Measurements from ENCODE around the gene BRWD1.

BRWD1 gene

DNA sequence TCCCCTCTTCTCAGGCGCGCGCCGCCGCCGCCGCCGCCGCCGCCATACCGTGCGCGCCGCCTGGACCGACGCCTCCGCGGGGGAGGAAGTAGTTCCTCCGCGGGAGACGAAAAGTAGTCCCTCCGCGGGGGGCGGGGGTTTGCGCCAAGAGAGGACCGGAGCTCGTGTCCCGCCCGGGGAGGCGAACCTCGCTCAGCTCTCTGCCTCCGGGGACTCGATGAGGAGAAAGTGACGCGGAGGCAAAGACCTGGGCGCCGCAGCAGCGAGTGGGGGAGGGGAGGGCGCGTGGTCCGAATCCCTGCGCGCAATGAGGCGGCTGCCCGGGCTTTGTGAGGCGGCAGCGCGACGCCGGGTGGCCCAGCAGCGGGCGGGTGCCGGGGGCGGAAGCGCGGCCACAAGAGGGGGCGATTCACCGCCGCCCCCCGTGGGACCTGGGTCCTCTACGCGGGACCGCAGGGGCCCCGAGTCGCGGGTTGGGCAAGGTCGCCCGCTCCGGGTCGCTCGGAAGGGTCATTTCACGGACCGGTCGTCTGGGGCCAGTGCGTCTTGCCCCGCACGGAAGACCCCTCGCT, at the start of gene BRWD1:
Gene BRWD1 (minus strand): TSS at position 62 of the 572 bp plus-strand sequence. CDS start 141 bp downstream, outside the sequence.
- peak; percentile 57 to 61 for DNase-seq (ENCODE audit: low read depth in 2 of 2)

DNA sequence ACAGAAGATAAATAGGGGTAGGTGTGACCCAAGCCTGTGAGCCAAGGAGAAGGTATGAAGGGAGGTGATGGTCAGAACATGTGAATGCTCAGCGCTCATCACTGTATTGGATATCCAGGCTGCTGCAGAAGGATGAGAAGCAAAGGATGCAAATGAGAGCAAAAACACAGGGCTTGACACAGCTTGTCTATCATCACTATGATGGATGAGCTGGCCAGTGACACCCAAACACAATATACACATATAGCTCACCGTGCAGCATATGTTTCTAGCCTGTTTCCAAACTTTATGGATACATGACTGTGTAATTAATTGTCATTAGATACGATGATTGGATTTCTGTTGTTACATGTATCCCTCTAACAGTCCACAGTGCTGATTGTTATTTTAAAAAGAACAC, 49.3 kb upstream of the BRWD1 start:
- no peak for DNase-seq (ENCODE audit: low read depth in 2 of 2)

DNA sequence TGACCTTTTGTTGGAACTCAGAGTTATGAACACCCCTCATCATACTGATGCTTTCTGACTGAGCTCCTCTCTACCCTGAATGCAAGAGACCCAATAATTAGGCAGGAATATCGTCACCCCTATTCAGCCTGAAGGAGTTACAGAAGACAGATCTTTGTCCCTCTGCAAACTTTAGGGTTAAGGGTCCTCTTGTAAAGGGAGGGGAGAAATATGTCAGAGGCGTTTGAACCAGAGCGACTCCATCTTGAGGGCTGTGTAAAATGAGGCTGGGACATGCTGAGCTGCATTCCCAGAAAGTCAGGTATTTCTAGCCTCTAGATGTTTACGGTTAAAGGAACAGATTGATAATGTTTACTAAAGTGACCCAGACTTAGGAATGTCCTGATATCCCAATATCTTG, 46.0 kb upstream of the BRWD1 start:
- no peak for DNase-seq (ENCODE audit: low read depth in 2 of 2)

GRCh38 chr21:39353295-39353694, 39.9 kb upstream of the BRWD1 start:
- DNase-seq (ENCODE audit: low read depth in 2 of 2) = no peak

DNA sequence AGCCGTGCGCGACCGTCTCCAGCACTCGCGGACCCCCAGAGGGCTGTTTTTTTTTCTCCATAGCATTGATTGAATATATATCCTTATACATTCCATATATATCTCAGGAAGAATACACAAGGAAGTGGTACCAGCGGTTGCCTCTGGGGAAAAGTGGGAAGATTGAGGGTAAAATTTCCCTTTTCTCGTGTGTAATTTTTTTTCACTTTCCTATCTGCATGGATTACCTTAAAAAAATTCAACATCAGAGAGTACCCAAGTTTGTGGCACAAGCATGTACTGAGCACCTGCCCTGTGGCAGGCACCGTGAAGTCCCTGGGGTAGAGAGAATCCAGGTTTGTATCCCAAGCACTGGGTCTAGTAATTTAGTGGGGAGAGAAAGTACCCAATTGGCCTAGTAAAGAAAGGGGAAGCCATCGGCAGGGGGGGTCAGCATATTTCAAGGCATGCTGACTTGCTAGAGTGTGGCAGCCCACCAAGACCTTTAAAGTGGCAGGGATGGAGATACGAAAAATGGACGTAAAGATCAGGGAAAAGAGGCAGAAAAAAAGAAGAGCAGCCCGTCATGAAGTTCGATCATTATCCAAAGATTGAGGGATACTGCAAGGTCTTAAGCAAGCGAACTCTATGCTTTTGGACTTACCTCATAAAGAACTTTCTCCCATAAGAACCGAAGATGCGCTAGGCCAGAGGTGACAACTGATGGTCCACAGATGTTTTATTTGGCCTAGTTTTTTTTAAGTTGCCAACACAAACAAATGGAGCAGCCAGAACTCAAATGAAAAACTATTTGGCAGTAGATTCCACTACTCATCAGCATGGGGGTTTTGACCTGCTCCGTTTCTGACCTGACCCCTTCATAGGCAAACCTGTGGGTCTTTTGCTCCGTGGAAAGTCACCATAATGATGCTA, 36.9 kb upstream of the BRWD1 start:
- DNase-seq (ENCODE audit: low read depth in 2 of 2) = no peak

- DNase-seq (ENCODE audit: low read depth in 2 of 2) = peak; percentile 91 to 94
Measured at GRCh38 chr21:39349211-39350093, 36.0 kb upstream of the BRWD1 start.

- DNase-seq (ENCODE audit: low read depth in 2 of 2) = peak; percentile 71
Measured at GRCh38 chr21:39348355-39349210, 35.2 kb upstream of the BRWD1 start, which contains the start of gene HMGN1. Gene HMGN1, minus strand, starts transcription at chr21:39349088. Its CDS starts 171 bp downstream, at chr21:39348917.

- no peak for DNase-seq (ENCODE audit: low read depth in 2 of 2)
Measured at GRCh38 chr21:39348040-39348354, 34.6 kb upstream of the BRWD1 start.

GRCh38 chr21:39347537-39347936, 34.1 kb upstream of the BRWD1 start:
- no peak for DNase-seq (ENCODE audit: low read depth in 2 of 2)

DNA sequence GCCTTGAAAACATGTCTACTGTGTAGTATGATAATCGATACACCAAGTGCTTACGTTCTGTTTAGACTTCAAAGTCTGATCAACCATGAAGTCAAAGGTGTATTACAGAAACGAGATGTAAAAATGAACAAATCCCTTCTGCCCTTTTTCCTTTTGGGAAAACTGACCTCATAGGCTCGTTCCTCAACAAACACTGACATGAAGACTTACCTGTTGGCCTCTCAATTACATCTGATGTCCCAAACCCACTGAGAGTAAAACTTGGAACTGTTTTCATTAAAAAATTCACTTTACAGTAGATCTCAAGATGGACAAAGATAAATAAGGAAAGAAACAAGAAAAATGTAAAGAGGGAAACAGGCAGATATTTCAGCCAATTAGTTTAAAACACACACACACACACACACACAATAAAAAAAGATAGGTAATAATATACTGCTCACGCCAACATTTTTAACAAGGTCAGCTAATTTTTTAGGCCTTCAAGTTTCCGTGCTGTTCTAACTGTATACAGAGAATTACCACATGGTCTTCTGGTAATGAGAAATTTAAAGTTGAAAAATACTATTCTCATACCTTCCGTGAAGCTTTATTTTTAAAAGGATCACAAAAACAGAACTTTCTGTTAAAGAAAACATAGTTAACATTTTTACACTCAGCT, 33.4 kb upstream of the BRWD1 start:
- no peak for DNase-seq (ENCODE audit: low read depth in 2 of 2)

- no peak for DNase-seq (ENCODE audit: low read depth in 2 of 2)
Measured at GRCh38 chr21:39346206-39346605, 32.8 kb upstream of the BRWD1 start.

GRCh38 chr21:39345440-39345839, 32.0 kb upstream of the BRWD1 start:
- DNase-seq (ENCODE audit: low read depth in 2 of 2) = no peak

- no peak for DNase-seq (ENCODE audit: low read depth in 2 of 2)
Measured at GRCh38 chr21:39344848-39345247, 31.4 kb upstream of the BRWD1 start.

GRCh38 chr21:39341249-39341923, 28.0 kb upstream of the BRWD1 start:
- no peak for DNase-seq (ENCODE audit: low read depth in 2 of 2)

DNA sequence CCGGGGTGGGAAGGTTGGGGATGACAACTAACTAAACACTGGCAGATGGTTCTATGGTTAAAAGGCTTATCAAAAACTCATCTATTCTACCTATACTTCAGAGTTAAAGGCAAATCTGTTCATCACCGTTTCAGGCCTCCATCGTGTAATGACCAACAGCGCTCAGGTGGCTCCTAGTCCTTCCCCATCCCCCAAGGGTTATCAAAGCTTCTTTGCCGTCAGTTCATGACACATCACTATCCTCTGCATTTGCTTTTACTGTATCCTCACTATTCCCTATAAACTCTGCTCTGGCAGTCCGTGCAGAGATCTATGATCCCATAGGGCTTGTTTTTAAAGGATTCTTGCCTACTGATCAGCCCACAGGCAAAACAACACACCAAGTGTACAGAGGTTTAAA, 27.3 kb upstream of the BRWD1 start:
- no peak for DNase-seq (ENCODE audit: low read depth in 2 of 2)

DNA sequence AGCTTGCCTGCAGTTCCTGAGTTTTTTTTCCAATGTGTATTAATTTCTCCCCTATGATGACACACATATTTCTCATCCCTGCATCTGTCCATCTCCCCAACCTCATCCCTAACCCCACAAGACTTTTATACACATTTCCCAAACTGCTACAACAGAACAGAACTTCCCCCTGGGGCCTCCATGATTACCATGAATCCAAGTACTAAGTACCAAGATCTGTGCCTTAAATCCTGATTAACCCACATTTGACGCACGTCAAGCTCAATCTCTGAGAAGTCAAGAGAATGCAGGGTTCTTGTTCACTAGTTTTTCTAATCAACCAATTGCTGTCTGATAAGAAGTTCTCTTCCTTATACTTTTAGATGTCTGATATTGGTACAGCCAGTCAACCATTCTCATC, 25.8 kb upstream of the BRWD1 start:
- no peak for DNase-seq (ENCODE audit: low read depth in 2 of 2)

DNA sequence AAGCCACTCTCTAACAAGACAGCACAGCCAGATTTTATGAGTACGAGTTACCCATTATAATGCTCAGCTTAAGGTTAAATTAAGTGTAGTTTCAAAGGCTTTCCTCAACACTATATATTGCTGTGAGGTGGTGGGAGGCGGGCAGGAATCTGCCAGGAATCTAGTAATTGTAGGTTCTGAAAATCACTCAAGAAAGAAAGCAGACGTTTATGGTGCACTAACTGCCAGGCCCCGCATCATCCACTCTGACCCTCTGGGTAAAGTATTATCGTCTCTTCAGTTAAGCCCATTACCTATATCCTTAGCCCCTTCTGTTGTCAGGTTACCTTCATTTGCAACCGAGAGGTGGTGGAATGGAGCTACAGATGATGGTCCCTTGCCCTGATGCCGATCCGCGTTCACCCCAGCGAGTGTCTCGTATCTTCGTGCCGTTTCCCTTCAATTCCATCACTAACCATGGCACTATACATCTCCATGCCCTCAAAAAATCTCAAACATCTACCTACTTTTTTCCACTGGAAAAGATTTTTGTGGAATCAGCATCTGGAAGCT, 23.1 kb upstream of the BRWD1 start:
- no peak for DNase-seq (ENCODE audit: low read depth in 2 of 2)

DNA sequence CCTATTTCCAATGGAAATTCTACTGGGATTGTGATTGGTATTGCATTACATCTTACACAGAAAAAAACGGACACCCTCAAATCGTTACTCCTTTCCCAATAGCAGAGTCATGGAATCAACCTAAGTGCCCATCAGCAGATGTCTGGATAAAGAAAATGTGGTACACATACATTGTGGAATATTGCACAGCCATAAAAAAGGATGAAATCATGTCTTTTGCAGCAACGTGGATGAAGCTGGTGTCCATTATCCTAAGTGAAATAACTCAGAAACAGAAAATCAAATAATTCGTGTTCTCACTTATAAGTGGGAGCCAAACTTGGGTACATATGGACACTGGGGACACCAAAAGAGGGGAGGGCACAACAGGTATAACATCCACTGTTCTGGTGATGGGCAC, 21.2 kb upstream of the BRWD1 start:
- no peak for DNase-seq (ENCODE audit: low read depth in 2 of 2)

DNA sequence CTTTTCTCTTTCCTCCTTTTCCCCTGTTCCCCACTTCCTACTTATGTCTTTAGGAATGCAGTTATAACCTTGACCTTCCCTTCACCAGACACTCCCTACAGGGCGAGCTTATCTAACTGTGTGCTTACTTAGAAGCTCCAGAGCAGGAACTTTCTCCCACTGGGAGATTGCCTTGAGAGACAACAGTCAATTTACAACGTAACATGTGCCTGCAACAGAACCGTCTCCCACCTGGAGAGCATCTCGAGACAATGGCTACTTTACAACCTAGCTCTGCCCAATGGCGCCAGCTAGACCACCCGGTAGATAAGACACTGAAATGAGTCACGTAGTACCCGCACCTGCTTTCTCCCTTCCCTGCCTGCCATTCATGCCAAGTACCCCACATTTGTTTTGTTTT, 18.7 kb upstream of the BRWD1 start:
- no peak for DNase-seq (ENCODE audit: low read depth in 2 of 2)

DNA sequence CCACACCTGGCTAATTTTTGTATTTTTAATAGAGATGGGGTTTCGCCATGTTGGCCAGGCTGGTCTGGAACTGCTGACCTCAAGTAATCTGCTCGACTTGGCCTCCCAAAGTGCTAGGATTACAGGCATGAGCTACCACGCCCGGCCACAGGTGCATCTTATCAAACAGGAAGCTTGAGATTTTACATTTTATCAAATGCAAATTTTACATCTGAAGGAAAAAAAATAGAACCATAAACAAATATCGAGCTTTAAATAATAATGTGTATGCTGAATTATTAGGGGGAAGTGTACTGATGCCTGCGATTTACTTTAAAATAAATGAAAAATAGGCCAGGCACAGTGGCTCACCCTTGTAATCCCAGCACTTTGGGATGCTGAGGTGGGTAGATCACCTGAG, 16.6 kb upstream of the BRWD1 start:
- no peak for DNase-seq (ENCODE audit: low read depth in 2 of 2)
